Neural cell (in vitro differentiated cells): Measurements from ENCODE around the gene CBL. TPM values are rescaled to one million over a fixed set of nuclear protein-coding genes. Genes with fewer than 3 reads are reported as not detected.

Experiments used
- H2AFZ ChIP-seq: fragments of 200-600, 300-800 bp; sonication (generic), shearing (Covaris generic); 2 replicates; pipeline ENCODE4 v1.6.0; 2014; ENCODE audit warnings: low read depth, mild to moderate bottlenecking, antibody characterized with exemption, low read length, moderate library complexity
- H3F3A ChIP-seq: fragments of 200-600 bp; shearing (Covaris generic); 2 replicates; pipeline ENCODE4 v1.6.1; 2016; ENCODE audit warnings: mild to moderate bottlenecking, moderate library complexity, mixed read lengths, antibody characterized with exemption, low read length; ENCODE audit not compliant: insufficient read depth, poor library complexity, severe bottlenecking
- H3K27ac ChIP-seq: fragments of 200-600, 300-800 bp; sonication (generic), shearing (Covaris generic); 2 replicates; pipeline ENCODE4 v1.5.1; 2014; ENCODE audit warnings: mild to moderate bottlenecking, low read length, moderate library complexity
- H3K27me3 ChIP-seq: fragments of 300-800, 200-600 bp; sonication (generic), shearing (Covaris generic); 2 replicates; pipeline ENCODE4 v1.6.0; 2014; ENCODE audit warnings: mild to moderate bottlenecking, low read depth, low read length, moderate library complexity; ENCODE audit not compliant: insufficient read depth
- H3K36me3 ChIP-seq: fragments of 300-800, 200-600 bp; sonication (generic), shearing (Covaris generic); 2 replicates; pipeline ENCODE4 v1.5.1; 2014; ENCODE audit warnings: mild to moderate bottlenecking, antibody characterized with exemption, low read length, moderate library complexity; ENCODE audit not compliant: insufficient read depth
- H3K4me2 ChIP-seq: fragments of 300-800, 200-600 bp; sonication (generic), shearing (Covaris generic); 2 replicates; pipeline ENCODE4 v1.6.0; 2014; ENCODE audit warnings: mild to moderate bottlenecking, low read length
- H3K4me3 ChIP-seq: fragments of 300-800, 200-600 bp; sonication (generic), shearing (Covaris generic); 2 replicates; pipeline ENCODE4 v1.5.1; 2014; ENCODE audit warnings: mild to moderate bottlenecking, low read length, moderate library complexity
- H3K79me2 ChIP-seq: fragments of 200-600 bp; shearing (Covaris generic); replicated peaks from 2 replicates; pipeline ENCODE4 v1.6.0; 2014; ENCODE audit warnings: mild to moderate bottlenecking, low read length, moderate library complexity; ENCODE audit not compliant: insufficient read depth
- H3K9ac ChIP-seq: fragments of 300-800, 200-600 bp; sonication (generic), shearing (Covaris generic); 2 replicates; pipeline ENCODE4 v1.6.1; 2016; ENCODE audit warnings: mild to moderate bottlenecking, low read length, mixed read lengths
- H3K9me2 ChIP-seq: fragments of 200-600 bp; shearing (Covaris generic); 2 replicates; pipeline ENCODE4 v1.6.1; 2016; ENCODE audit warnings: mild to moderate bottlenecking, low read length, mixed read lengths; ENCODE audit not compliant: insufficient read depth
- H3K9me3 ChIP-seq: fragments of 200-600, 300-800 bp; sonication (generic), shearing (Covaris generic); 2 replicates; pipeline ENCODE4 v1.6.1; 2016; ENCODE audit warnings: mild to moderate bottlenecking, mixed run types, low read length, moderate library complexity, mixed read lengths
- H4K20me1 ChIP-seq: fragments of 200-600 bp; shearing (Covaris generic); 2 replicates; pipeline ENCODE4 v1.6.1; 2016; ENCODE audit warnings: mild to moderate bottlenecking, mixed run types; ENCODE audit not compliant: insufficient read depth
- EP300 ChIP-seq: fragments of 450-650 bp; conservative IDR thresholded peaks from 2 replicates; pipeline ENCODE4 v1.6.1; 2014; ENCODE audit warnings: antibody characterized with exemption, mild to moderate bottlenecking, moderate library complexity; ENCODE audit not compliant: poor library complexity, severe bottlenecking
- EZH2 ChIP-seq: fragments of 200-600, 300-800 bp; shearing (Covaris generic), sonication (generic); IDR thresholded peaks from 2 replicates; pipeline ENCODE4 v1.6.1; 2014; ENCODE audit warnings: antibody characterized with exemption, low read length, borderline replicate concordance, mild to moderate bottlenecking; ENCODE audit not compliant: insufficient read depth, poor library complexity, severe bottlenecking
- MXI1 ChIP-seq: fragments of 450-650 bp; conservative IDR thresholded peaks from 2 replicates; pipeline ENCODE4 v1.6.1; 2014; ENCODE audit warnings: antibody characterized with exemption, mild to moderate bottlenecking; ENCODE audit not compliant: poor library complexity, severe bottlenecking
- POLR2AphosphoS5 ChIP-seq: IDR thresholded peaks from 2 replicates; pipeline ENCODE4 v1.6.1; 2012
- RAD21 ChIP-seq: fragments of 450-650 bp; conservative IDR thresholded peaks from 2 replicates; pipeline ENCODE4 v1.6.1; 2014; ENCODE audit warnings: antibody characterized with exemption, mild to moderate bottlenecking, moderate library complexity
- SMC3 ChIP-seq: fragments of 450-650 bp; conservative IDR thresholded peaks from 2 replicates; pipeline ENCODE4 v1.6.1; 2014; ENCODE audit warnings: antibody characterized with exemption, mild to moderate bottlenecking, moderate library complexity; ENCODE audit not compliant: poor library complexity
- TAF1 ChIP-seq: IDR thresholded peaks from 2 replicates; pipeline ENCODE4 v1.6.1; 2012; ENCODE audit warnings: low read depth
- polyA plus RNA-seq: library from polyadenylated mRNA; depleted of rRNA; stranded (reverse); fragments of >200 nt; gene quantifications from 2 replicates; pipeline ENCODE4 v1.2.3, GENCODE V29; 2014
- TF ChIP-seq, protein P1 (sequence below): fragments of 450-650 bp; IDR thresholded peaks from 2 replicates; pipeline ENCODE4 v1.5.1; 2014; ENCODE audit warnings: antibody characterized with exemption, mild to moderate bottlenecking, moderate library complexity; ENCODE audit not compliant: poor library complexity, severe bottlenecking
- TF ChIP-seq, protein P2 (sequence below): IDR thresholded peaks from 2 replicates; pipeline ENCODE4 v1.6.1; 2012; ENCODE audit warnings: borderline replicate concordance

Gene CBL
- polyA plus RNA-seq, 1 donor from 2014 or later: 10.5 TPM

DNA sequence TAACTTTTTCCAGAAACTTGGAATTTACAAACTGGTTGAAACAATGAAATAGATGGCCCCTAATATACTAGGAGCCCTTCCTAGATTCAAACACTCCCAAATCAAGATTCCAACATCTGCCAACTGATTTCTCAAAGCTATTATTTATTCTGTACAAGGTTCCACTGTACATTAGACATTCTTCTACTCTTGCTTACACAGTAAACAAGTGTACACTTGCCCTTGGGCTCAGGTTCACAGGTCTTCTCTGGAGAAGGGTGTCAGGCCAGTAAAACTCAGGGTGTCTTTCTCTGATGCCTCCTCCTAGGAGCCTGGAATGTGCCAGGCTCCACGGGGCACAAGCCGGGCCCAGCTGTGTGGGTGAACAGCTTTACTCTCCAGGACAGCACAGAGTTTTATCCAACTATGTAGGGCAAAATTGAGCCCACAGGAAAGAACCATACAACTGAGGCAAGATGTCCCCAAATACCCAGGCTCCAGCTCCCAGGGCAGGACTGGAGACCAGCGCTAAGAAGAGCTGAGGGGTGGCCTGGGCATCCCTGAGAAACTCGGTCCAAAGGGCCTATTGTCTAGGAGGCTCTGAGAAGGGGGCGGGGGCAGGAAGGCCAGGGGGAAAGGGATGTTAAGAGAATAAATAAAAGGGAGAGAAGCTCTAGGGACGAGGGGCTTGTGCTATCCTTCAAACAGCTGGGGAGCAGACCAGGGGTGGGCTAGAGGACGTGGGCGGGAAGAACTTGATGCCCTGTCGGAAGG is 149.1 kb downstream of the CBL start:
- Histone ChIP-seq H3F3A (no peaks in the 10 kb centered on the region), H3K4me2 (no peak overlapping the region), H3K27ac (no peak overlapping the region)

DNA sequence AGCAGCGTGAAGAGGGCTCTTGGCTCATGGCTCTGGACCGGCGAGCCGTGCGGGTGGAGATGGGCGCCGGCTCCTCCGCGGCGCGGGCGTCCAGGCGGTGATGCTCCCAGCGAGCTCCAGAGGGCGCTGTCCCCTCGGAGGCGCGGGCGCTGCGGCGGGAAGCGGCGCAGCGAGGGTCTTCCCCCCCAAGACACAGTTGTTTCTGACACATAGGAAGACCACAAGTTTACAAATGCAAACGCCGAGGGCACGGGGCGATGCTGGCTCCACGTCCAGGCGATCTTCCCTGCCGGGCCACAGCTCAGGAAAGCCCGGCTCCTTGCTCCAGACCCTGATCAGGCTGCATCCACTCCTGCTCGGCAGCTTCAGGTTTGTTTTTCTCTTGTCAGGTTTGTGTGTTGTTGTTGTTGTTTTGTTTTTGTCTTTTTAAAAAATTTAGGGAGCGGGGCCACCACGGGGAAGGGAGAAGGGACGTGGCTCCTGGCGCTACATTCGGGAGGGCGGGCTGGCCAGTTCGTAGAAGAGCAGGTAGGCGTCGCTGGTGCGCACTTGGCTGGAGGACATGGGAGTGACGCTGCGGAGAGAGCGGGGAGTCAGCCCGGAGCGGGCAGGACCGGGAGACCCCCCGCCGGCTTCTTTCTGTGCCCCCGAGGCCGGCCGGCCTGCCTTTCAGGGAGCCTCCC is 150.4 kb downstream of the CBL start:
- Histone ChIP-seq H3K36me3 (no peaks in the 10 kb centered on the region), H3K9me3 (no peaks in the 10 kb centered on the region), H2AFZ (no peak overlapping the region), H3K9ac (no peak overlapping the region), H3K4me2 (no peak overlapping the region), H3K4me3 (peak overlapping the region; percentile 52), H4K20me1 (no peaks in the 10 kb centered on the region), H3K27ac (no peak overlapping the region), H3F3A (no peaks in the 10 kb centered on the region), H3K27me3 (peaks cover 4% of the 10 kb centered on the region), H3K79me2 (no peaks in the 10 kb centered on the region), H3K9me2 (no peaks in the 10 kb centered on the region)
- TF ChIP-seq TAF1 (no peak), RAD21 (peak; percentile 89), SMC3 (peak; percentile 95), POLR2AphosphoS5 (no peak), EZH2 (no peak), EP300 (peak; percentile 16)
- TF ChIP-seq, protein P1, sequence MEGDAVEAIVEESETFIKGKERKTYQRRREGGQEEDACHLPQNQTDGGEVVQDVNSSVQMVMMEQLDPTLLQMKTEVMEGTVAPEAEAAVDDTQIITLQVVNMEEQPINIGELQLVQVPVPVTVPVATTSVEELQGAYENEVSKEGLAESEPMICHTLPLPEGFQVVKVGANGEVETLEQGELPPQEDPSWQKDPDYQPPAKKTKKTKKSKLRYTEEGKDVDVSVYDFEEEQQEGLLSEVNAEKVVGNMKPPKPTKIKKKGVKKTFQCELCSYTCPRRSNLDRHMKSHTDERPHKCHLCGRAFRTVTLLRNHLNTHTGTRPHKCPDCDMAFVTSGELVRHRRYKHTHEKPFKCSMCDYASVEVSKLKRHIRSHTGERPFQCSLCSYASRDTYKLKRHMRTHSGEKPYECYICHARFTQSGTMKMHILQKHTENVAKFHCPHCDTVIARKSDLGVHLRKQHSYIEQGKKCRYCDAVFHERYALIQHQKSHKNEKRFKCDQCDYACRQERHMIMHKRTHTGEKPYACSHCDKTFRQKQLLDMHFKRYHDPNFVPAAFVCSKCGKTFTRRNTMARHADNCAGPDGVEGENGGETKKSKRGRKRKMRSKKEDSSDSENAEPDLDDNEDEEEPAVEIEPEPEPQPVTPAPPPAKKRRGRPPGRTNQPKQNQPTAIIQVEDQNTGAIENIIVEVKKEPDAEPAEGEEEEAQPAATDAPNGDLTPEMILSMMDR: peak; percentile 95
- TF ChIP-seq, protein P2, sequence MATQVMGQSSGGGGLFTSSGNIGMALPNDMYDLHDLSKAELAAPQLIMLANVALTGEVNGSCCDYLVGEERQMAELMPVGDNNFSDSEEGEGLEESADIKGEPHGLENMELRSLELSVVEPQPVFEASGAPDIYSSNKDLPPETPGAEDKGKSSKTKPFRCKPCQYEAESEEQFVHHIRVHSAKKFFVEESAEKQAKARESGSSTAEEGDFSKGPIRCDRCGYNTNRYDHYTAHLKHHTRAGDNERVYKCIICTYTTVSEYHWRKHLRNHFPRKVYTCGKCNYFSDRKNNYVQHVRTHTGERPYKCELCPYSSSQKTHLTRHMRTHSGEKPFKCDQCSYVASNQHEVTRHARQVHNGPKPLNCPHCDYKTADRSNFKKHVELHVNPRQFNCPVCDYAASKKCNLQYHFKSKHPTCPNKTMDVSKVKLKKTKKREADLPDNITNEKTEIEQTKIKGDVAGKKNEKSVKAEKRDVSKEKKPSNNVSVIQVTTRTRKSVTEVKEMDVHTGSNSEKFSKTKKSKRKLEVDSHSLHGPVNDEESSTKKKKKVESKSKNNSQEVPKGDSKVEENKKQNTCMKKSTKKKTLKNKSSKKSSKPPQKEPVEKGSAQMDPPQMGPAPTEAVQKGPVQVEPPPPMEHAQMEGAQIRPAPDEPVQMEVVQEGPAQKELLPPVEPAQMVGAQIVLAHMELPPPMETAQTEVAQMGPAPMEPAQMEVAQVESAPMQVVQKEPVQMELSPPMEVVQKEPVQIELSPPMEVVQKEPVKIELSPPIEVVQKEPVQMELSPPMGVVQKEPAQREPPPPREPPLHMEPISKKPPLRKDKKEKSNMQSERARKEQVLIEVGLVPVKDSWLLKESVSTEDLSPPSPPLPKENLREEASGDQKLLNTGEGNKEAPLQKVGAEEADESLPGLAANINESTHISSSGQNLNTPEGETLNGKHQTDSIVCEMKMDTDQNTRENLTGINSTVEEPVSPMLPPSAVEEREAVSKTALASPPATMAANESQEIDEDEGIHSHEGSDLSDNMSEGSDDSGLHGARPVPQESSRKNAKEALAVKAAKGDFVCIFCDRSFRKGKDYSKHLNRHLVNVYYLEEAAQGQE: no peak

More for the DNA sequence above, 149.1 kb downstream of the CBL start:
- Histone ChIP-seq H4K20me1 (no peaks in the 10 kb centered on the region), H3K27me3 (peaks cover 4% of the 10 kb centered on the region), H3K79me2 (no peaks in the 10 kb centered on the region), H2AFZ (no peak overlapping the region), H3K9ac (no peak overlapping the region), H3K36me3 (no peaks in the 10 kb centered on the region), H3K4me3 (no peak overlapping the region), H3K9me3 (no peaks in the 10 kb centered on the region), H3K9me2 (no peaks in the 10 kb centered on the region)
- TF ChIP-seq POLR2AphosphoS5 (no peak), EZH2 (no peak), EP300 (no peak), TAF1 (no peak), MXI1 (no peak), RAD21 (no peak), SMC3 (no peak)
- TF ChIP-seq, protein P1: no peak
- TF ChIP-seq, protein P2: no peak
